GM12878 (cell line): ENCODE data around the gene CDC42BPA. TPM values are rescaled to one million over a fixed set of nuclear protein-coding genes. Genes with fewer than 3 reads are reported as not detected.

Source experiments
- ATAC-seq: fragments of 200-7000 bp; cut with Tn5 transposase; 3 replicates; pipeline ENCODE4 v1.9.1; 2020; ENCODE audit warnings: mild to moderate bottlenecking, moderate library complexity
- BruUV-seq: library from RNA; stranded (reverse); fragments of 400-500 nt; replicated peaks from 2 replicates; lab custom pipeline; 2021; lab: Mats Ljungman, UMichigan
- CTCF ChIA-PET: fragments of 300-600 bp; sonication (Branson Sonifier 250); formaldehyde crosslinking; extraction: SDS; loops from one replicate; lab custom pipeline; 2021; ENCODE audit warnings: inconsistent platforms; lab: Yijun Ruan, JAX
- POLR2A ChIA-PET: fragments of 350-600 bp; formaldehyde crosslinking; extraction: SDS; loops from one replicate; lab custom pipeline; 2021; ENCODE audit warnings: inconsistent platforms; lab: Charles Lee
- RAD21 ChIA-PET: fragments of 300-600 bp; sonication (Branson Sonifier 250); formaldehyde crosslinking; loops from one replicate; lab custom pipeline; 2023; ENCODE audit warnings: antibody characterized with exemption; ENCODE audit not compliant: unreplicated experiment; lab: Charles Lee
- SMC1A ChIA-PET: fragments of 300-600 bp; sonication (Branson Sonifier 250); formaldehyde crosslinking; loops from one replicate; lab custom pipeline; 2023; ENCODE audit not compliant: unreplicated experiment, uncharacterized antibody; lab: Charles Lee
- DNase-seq: peaks from one replicate; pipeline ENCODE4 v3.0.0-alpha.2; 2011; ENCODE audit warnings: low read depth, low spot score
- FAIRE-seq: peaks from 3 replicates; lab custom pipeline; 2011; peaks lifted over from hg19 to GRCh38; lab: Jason Lieb, UNC
- H2AFZ ChIP-seq: 2 replicates; pipeline ENCODE4 v1.6.0; 2011; ENCODE audit warnings: low read depth, low read length, control low read depth; ENCODE audit not compliant: control insufficient read depth
- H3K27ac ChIP-seq: 2 replicates; pipeline ENCODE4 v1.5.1; 2011; ENCODE audit warnings: control low read depth; ENCODE audit not compliant: control insufficient read depth, insufficient read depth
- H3K27me3 ChIP-seq, 2 experiments: replicated peaks in 1 of 2; 2 replicates each; pipeline versions ENCODE4 v1.6.0 to v1.6.1; 2011; ENCODE audit warnings: low read length in 1 of 2; ENCODE audit not compliant: control insufficient read depth in 2 of 2, insufficient read depth in 2 of 2
- H3K36me3 ChIP-seq, 2 experiments: 2 replicates each; pipeline ENCODE4 v1.5.1; 2011; ENCODE audit warnings: low read length in 1 of 2; ENCODE audit not compliant: control insufficient read depth in 2 of 2, insufficient read depth in 2 of 2
- H3K4me1 ChIP-seq: 2 replicates; pipeline ENCODE4 v1.6.1; 2011; ENCODE audit warnings: mild to moderate bottlenecking, low read length, moderate library complexity, mixed read lengths; ENCODE audit not compliant: control insufficient read depth, insufficient read depth
- H3K4me2 ChIP-seq: 2 replicates; pipeline ENCODE4 v1.6.0; 2011; ENCODE audit warnings: control low read depth; ENCODE audit not compliant: control insufficient read depth, insufficient read depth
- H3K4me3 ChIP-seq: fragments of 200-600 bp; sonication (generic); 2 replicates; pipeline ENCODE4 v1.5.1; 2016
- H3K79me2 ChIP-seq: 2 replicates; pipeline ENCODE4 v1.6.0; 2011; ENCODE audit warnings: low read length; ENCODE audit not compliant: control insufficient read depth, insufficient read depth
- H3K9ac ChIP-seq: 2 replicates; pipeline ENCODE4 v1.8.0; 2011; ENCODE audit warnings: low read length, control low read depth, mixed read lengths; ENCODE audit not compliant: control insufficient read depth, insufficient read depth
- H3K9me3 ChIP-seq: replicated peaks from 3 replicates; pipeline ENCODE4 v1.5.1; 2011; ENCODE audit warnings: mild to moderate bottlenecking, low read length; ENCODE audit not compliant: control insufficient read depth, insufficient read depth
- H4K20me1 ChIP-seq: 2 replicates; pipeline ENCODE4 v1.6.0; 2011; ENCODE audit not compliant: control insufficient read depth, insufficient read depth
- BRCA1 ChIP-seq: IDR thresholded peaks from 2 replicates; pipeline ENCODE4 v1.6.1; 2011; ENCODE audit warnings: low read depth, low read length, improper control_type of control experiment
- E2F4 ChIP-seq: IDR thresholded peaks from 2 replicates; pipeline ENCODE4 v1.6.1; 2012; ENCODE audit warnings: low read depth, low read length, improper control_type of control experiment
- EP300 ChIP-seq, 2 experiments: fragments of 150-350 bp in 1 of 2; IDR thresholded peaks; 2 replicates each; pipeline ENCODE4 v1.6.1; 2011 to 2012; ENCODE audit warnings: low read depth in 2 of 2, low read length in 2 of 2, borderline replicate concordance in 1 of 2, improper control_type of control experiment in 1 of 2, inconsistent platforms in 1 of 2; ENCODE audit not compliant: control insufficient read depth in 1 of 2
- ESRRA ChIP-seq: IDR thresholded peaks from 2 replicates; pipeline ENCODE4 v1.6.1; 2012; ENCODE audit warnings: mild to moderate bottlenecking, low read length, improper control_type of control experiment
- HDAC2 ChIP-seq: fragments of 200-600 bp; sonication (generic); IDR thresholded peaks from 2 replicates; pipeline ENCODE4 v1.6.1; 2017
- JUND ChIP-seq: IDR thresholded peaks from 2 replicates; pipeline ENCODE4 v1.6.1; 2012; ENCODE audit warnings: low read depth, mild to moderate bottlenecking, low read length, improper control_type of control experiment, moderate library complexity
- MXI1 ChIP-seq: fragments of 150-350 bp; IDR thresholded peaks from 2 replicates; pipeline ENCODE4 v1.6.1; 2011; ENCODE audit warnings: low read depth, mild to moderate bottlenecking, inconsistent platforms, low read length, improper control_type of control experiment
- MYC ChIP-seq: IDR thresholded peaks from 2 replicates; pipeline ENCODE4 v1.6.1; 2011; ENCODE audit warnings: mild to moderate bottlenecking, low read length, moderate library complexity, inconsistent platforms; ENCODE audit not compliant: insufficient read depth, insufficient replicate concordance, insufficient read length, severe bottlenecking
- NKRF ChIP-seq: fragments of 450-650 bp; conservative IDR thresholded peaks from 2 replicates; pipeline ENCODE4 v1.6.1; 2017; ENCODE audit warnings: mild to moderate bottlenecking, moderate library complexity
- NRF1 ChIP-seq: conservative IDR thresholded peaks from 2 replicates; pipeline ENCODE4 v1.6.1; 2011; ENCODE audit warnings: mild to moderate bottlenecking, low read depth, low read length, improper control_type of control experiment
- WGBS: methylation state at CpG from one replicate; pipeline ENCODE4 v1.1.6; 2016; ENCODE audit warnings: low lambda C conversion rate; ENCODE audit not compliant: insufficient replicate concordance, insufficient coverage; ENCODE audit errors: missing lambda C conversion rate; 5-methylcytosine and 5-hydroxymethylcytosine counted together
- in situ Hi-C: fragments of 300-500 bp; cut with MboI; formaldehyde crosslinking; loops from 9 replicates; pipeline ENCODE4 v1.14.3; 2018; ENCODE audit warnings: mixed read lengths
- intact Hi-C: fragments of 100-400 bp; cut with micrococcal nuclease; formaldehyde crosslinking; loops from one replicate; pipeline ENCODE4 v1.14.2; 2022; ENCODE audit not compliant: unreplicated experiment
- polyA plus RNA-seq, 11 experiments: library from polyadenylated mRNA; depleted of rRNA in 4 of 11; unstranded in 6 of 11; stranded (reverse) in 5 of 11; fragments of >200 nt; fragmentation: Nextera tagmentation in 4 of 11; fragmentation: Illumina TruSeq in 1 of 11; extraction: Ambion mirVana in 4 of 11; extraction: Trizol in 1 of 11; gene quantifications; 1 replicate in 1 of 11; 2 replicates in 10 of 11; pipeline versions ENCODE4 v1.2.1 to v1.2.3, GENCODE V29; 2011 to 2016; ENCODE audit warnings: inconsistent platforms in 2 of 11, missing spikeins in 2 of 11, low read depth in 1 of 11
- total RNA-seq, 4 experiments: library from RNA; depleted of rRNA in 3 of 4; stranded (reverse); fragments of >200 nt in 3 of 4; fragmentation: Illumina TruSeq in 1 of 4; extraction: Trizol in 1 of 4; gene quantifications; 2 replicates each; pipeline versions ENCODE4 v1.2.1 to v1.2.3, GENCODE V29; 2013 to 2021
- TF ChIP-seq, protein P1 (sequence below): fragments of 450-650 bp; IDR thresholded peaks from 2 replicates; pipeline ENCODE4 v1.6.1; 2017; ENCODE audit warnings: antibody characterized with exemption, mild to moderate bottlenecking, moderate library complexity

CDC42BPA gene
- total and polyA plus RNA-seq, 10 of the 15 experiments (the other 5 are each of a cell fraction or from before 2014, with no cell fraction given): 0.02 to 0.52 (median 0.10) TPM

DNA sequence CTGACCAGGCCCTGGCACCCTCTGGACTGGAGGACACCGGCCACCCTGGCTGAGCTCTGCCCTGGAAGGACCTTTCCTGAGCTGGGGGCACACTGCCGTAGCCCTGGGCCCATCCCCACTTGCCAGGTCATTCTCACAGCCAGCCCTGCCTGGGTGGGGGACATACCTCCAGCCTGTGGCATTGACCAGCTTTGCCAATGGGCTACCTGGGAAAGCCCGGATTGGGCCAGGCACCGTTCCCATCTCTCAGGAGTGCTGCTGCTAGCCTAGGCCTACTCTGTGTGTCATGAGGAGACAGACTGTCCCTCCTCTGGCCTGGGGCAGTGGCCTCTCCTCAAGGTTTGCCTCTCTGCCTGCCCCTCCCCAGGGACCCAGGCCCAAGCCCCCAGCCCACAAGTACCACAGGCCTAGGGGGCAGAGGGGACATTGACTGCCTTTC lies 338.2 kb downstream of the CDC42BPA start:
- 96% methylated on average over 4 of the region's 4 CpGs for WGBS
- BruUV-seq: no TSS peak
- ChIA-PET RAD21 (no interaction called here), CTCF (no interaction called here), POLR2A (no interaction called here), SMC1A (no interaction called here)
- H3K4me1 ChIP-seq: no peaks in the 10 kb centered on the region
- TF ChIP-seq NKRF (no peak), MYC (no peak), MXI1 (no peak), EP300 (IDR thresholded peaks at IDR 0.05; ENCODE audit: borderline replicate concordance in 1 of 2, control insufficient read depth in 1 of 2, low read depth in 2 of 2, low read length in 2 of 2) (no peak), JUND (no peak), E2F4 (no peak), HDAC2 (no peak), BRCA1 (no peak), ESRRA (no peak), NRF1 (no peak)
- TF ChIP-seq, protein P1, sequence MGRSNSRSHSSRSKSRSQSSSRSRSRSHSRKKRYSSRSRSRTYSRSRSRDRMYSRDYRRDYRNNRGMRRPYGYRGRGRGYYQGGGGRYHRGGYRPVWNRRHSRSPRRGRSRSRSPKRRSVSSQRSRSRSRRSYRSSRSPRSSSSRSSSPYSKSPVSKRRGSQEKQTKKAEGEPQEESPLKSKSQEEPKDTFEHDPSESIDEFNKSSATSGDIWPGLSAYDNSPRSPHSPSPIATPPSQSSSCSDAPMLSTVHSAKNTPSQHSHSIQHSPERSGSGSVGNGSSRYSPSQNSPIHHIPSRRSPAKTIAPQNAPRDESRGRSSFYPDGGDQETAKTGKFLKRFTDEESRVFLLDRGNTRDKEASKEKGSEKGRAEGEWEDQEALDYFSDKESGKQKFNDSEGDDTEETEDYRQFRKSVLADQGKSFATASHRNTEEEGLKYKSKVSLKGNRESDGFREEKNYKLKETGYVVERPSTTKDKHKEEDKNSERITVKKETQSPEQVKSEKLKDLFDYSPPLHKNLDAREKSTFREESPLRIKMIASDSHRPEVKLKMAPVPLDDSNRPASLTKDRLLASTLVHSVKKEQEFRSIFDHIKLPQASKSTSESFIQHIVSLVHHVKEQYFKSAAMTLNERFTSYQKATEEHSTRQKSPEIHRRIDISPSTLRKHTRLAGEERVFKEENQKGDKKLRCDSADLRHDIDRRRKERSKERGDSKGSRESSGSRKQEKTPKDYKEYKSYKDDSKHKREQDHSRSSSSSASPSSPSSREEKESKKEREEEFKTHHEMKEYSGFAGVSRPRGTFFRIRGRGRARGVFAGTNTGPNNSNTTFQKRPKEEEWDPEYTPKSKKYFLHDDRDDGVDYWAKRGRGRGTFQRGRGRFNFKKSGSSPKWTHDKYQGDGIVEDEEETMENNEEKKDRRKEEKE: no peak
- DNase-seq (no peak), FAIRE-seq (no peak), ATAC-seq (no peak)
- H3K4me2 ChIP-seq: no peak overlapping the region
- peaks cover 0 to 2% of the 10 kb centered on the region in 2 experiments; a peak in 2 of 4 replicates for H3K36me3 ChIP-seq
- no peaks in the 10 kb centered on the region for H3K79me2 ChIP-seq
- no peak overlapping the region for H3K4me3 ChIP-seq
- in situ Hi-C loops (no loop called here), intact Hi-C loops (no loop called here)
- H2AFZ ChIP-seq: no peak overlapping the region
- H3K9ac ChIP-seq: no peak overlapping the region
- no peak overlapping the region for H3K27ac ChIP-seq
- H3K9me3 ChIP-seq: no peaks in the 10 kb centered on the region
- H3K27me3 ChIP-seq: no peaks in the 10 kb centered on the region
- no peaks in the 10 kb centered on the region for H4K20me1 ChIP-seq
